ENCODE results near the gene RETN.

The RETN gene

GRCh38 chr19:7685546-7686445, 16.9 kb downstream of the RETN start:
- no peak for DNase-seq

GRCh38 chr19:7687177-7687576, 18.3 kb downstream of the RETN start:
- DNase-seq, result no peak

DNA sequence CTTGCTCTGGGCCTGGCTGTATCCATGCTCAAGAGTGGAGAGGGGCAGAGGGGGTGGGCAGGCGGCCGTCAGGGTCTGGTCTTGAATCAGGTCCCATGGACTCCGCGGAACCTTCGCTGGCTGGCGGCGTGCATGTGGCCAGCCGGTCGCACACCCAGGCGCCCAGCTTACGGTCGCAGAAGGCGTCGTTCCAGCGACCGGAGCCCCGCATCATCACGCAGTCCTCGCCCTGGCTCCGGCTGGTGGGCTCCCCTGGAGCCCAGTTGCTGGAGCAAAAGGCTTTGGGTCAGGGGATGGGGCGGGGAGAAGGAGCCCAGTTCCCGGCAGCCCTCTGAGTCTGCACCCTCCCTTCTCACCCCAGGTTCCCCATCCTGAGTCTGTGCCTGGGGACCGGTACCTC, 20.3 kb downstream of the RETN start:
- no peak for DNase-seq

DNA sequence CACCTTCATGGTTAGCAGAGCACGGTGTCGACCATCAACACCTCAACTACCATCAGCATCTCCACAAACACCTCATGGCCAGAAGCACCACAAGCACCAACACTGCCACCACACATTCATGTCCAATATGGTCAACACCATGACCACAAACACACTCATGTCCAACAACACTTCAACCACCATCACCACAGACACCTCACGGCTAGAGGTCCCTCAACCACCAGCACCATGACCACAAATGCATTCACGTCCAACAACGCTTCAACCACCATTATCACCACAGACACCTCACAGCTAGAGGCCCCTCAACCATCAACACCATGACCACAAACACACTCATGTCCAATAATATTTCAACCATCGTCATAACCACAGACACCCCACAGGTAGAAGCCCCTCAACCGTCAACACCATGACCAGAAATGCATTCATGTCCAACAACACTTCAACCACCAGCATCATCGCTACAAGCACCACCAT, 22.0 kb downstream of the RETN start:
- no peak for DNase-seq

DNA sequence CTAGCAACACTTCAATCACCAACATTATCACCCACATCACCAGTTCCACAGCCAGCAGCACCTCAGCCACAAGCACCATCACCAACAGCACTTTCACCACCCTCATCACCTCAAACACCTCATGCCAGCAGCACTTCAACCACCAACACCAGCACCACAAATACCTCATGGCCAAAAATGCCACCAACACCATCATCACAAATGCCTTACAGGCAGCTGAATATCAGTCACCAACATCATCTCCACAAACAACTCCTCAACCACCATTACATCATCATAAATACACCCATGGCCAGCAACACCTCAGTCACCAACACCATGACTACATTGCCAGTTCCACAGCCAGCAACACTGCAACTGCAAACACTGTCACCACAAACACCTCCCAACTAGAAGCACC, 22.6 kb downstream of the RETN start:
- DNase-seq, result no peak

- no peak for DNase-seq
These were observed 23.7 kb downstream of the RETN start for GRCh38 chr19:7692417-7693088.

DNA sequence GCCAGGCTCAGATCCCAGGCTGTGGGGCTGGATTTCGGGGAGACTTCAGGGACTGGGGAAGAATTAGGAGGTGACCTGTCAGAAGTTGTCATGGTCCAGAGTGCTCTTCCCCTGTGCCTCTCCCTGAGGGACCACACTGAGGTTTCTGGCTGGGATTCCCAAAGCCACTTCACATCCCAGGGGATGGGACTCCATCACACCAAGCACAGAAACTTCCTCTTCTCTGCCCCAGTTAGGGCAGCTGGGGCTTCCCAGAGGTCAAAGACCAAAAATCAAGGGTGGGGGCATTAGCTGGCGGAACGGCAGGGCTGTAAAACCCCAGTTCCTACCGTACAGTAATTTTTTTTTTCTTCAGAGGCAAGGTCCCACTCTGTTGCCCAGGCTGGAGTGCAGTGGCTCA, 25.6 kb downstream of the RETN start:
- DNase-seq, result no peak

DNA sequence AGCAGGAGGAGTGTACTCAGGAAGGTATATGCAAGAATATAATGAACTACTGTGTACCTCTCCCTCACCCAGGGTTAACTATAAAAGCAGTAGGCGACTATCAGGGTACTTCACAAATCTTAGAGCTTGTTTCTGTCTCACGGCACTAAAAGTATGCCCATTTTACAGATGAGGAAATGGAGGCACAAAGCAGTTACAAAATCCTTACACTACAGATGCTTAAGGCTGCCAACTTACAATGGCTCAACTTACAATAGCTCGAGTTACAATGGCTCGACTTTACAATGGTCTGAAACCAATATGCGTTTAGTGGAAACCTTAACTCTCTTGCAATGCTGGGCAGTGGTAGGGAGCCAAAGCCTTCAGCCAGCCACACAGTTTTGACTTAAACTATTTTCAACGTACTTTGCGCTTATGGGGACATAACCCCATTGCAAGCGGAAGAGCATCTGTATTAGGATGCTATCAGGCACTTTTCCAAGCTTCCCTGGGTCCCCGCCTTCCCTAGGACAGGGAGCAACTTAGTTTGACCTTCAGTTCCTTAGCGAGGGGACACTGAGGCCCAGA, 29.0 kb downstream of the RETN start:
- no peak for DNase-seq

- DNase-seq, result no peak
These were observed 29.7 kb downstream of the RETN start for GRCh38 chr19:7698583-7698982.

DNA sequence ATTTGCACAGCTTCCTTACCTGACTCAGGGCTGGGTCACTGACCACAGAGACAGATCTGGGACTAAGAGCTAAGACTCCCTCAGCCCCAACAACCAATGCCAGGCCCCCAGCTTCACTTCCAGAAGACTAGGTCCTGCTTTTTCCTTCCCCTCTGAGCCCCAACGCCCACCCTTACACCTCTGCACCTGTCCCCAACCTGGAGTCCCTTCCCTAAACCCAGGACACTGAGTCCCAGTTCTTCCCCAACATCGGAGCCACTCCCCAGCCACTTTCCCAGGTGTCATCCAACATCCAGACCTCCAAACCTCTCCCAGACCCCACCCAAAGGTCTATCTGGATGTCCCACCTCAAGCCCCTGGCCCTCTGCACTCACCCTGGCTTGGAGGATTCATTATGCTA, 30.2 kb downstream of the RETN start:
- no peak for DNase-seq

- DNase-seq, result peak; percentile 63
These were observed 30.9 kb downstream of the RETN start for GRCh38 chr19:7699417-7700401.

- DNase-seq, result no peak
These were observed 32.3 kb downstream of the RETN start for GRCh38 chr19:7701049-7701653.

DNA sequence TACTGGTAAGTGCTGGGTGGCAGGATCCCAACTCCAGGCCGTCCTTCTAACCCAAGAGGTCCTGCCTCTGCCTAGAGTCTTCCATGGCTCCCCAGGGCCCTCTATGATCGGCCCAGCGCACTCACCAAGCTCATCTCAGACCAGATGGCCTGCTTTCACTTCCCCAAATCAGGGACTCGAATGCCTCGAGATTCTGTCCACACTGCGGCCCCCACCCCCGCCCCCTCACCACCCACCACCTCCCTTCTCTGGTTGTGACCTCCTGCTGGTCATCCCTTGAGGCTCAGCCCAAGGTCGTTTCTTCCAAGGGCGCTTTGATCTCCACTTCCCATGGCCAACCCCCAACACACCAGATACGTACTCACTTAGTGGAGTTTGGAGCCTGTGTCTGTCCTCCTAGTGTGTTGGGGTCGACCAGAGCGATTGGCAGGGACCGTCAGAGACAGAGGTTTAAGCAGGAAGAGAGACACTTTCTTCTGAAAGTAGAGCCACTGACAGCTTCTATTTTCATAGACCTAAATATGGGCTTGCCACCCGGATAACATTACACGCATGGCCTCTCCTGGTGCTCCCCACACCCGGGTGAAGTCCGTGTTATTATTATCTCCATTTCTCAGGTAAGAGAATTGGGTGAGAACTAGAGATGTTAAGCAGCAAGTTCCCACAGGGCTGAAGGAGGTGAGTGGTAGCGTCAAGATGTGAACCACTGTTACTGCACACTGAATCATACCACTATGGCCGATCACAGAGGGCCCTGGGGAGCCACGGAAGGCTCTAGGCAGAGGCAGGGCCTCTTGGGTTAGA, 33.0 kb downstream of the RETN start, which contains the start of gene FCER2:
Gene FCER2, minus strand, starts transcription at position 478 of the 804 bp plus-strand sequence. CDS start 2,371 bp downstream, outside the sequence.
- no peak for DNase-seq

DNA sequence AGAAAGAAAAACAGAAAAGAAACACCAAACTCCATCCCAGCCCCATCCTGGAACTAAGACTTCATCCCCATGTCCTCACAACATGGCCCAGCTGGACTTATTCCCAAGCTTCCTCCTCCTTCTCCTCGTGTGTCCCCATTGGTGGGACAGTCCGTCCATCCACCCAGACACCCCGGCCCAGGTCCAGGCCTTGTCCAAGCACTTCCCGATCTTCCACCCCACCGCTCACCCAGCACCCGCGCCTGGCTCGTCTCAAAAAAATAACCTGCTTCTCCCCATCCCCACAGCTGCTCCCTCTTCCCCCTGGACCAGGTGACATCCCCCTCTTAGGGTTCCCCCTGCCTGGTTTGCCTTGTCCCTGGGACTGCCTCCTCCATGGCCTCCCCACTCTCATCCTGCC, 34.5 kb downstream of the RETN start:
- DNase-seq, result no peak

DNA sequence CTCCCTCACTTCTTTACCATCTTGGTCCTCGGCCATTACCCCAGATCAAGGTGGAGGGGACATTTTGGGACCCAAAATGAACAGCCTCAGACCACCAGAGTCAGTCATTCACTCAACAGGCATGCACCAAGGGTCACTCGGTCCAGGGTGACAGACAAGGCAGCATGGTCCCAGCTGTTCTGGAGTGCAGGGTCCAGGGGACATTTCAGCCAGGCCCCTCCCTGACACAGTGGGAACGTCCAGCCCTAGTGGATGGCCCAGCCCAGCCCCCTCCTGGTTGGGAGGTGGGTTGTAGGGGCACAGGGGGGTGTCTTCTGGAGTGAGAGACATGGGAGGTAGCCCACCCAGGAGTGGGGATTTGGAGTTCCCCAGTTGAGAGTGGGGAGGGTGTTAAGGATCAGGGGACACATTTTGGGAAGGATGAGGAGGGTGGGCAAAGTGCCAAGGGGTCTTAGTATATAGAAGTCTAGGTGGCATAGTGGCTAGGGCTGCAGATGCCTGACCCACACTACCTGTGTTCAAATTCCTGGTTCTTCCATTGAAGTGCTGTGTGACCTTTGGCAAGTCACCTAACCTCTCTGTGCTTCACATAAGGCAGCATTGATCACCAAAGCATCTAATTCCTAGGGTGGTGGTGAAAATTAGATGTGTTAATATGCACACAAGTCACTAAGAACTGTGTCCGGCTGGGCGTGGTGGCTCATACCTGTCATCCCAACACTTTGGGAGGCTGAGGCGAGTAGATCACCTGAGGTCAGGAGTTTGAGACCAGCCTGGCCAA, 35.6 kb downstream of the RETN start:
- DNase-seq, result no peak

DNA sequence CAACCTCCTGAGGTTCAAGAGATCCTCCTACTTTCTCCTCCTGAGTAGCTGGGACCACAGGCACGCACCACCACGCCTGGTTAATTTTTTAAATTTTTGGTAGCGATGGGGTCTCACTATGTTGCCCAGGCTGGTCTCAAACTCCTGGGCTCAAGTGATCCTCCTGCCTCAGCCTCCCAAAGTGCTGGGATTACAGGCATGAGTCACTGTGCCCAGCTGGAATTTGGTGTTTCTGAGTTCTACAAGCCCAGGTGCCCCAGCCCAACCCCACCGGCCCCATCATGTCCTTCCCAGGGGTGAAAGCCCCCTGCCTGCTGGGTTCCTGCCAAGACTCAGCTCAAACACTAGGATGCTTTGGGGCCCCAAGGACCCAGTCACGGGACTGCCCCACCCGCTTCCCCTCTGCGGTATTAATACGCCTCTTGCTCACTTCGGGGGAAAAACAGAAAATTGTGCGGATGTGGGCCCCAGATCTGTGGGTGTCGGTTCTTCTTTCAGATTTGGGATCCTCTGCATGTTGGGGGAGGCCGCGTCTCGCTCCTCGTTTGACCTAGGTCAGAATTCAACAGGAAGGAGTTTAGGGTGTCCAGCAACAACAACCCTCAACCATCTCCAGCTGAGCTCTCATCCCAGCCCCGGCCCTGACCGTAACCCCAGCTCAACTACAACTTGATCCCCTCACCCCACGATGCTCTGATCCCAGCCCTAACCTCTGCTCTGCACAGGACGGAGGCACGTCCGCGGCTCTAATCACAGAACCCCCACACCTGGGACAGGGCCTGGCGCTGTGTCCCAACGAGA, 36.7 kb downstream of the RETN start:
- no peak for DNase-seq

- DNase-seq, result no peak
These were observed 37.5 kb downstream of the RETN start for GRCh38 chr19:7706188-7706954.

DNA sequence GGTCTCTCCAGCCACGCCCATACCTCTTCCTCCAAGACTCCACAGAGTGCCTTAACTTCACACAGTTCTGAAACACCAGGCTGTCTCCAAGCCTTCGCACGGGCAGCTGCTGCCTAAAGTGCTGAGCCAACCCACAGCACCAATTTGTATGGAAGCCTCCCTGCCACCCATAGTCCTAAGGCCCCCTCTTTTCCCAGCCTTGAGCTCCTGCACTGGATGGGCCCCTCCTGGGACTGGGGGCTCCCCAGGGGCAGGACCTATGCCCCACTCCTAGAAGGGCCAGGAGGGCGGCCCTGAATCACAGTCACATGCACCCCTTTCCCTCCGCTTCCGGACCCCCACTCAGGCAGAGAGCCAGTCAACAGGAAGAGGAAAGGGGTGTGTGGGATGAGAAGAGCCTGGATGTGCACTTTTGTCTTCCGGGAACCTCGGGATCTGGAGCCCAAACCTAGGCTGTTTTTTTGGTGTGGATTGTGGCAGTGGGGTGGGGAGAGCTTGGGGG, 38.2 kb downstream of the RETN start:
- DNase-seq, result no peak

Data from NCI-H2171 treated with DMSO at 0.1 percent for 48 hours (cell line).